Esophagus (tissue), 2 donors: ENCODE results near the gene SLC33A1. TPM values are rescaled to one million over a fixed set of nuclear protein-coding genes. Genes with fewer than 3 reads are reported as not detected.

Experiments used
- H3K27ac ChIP-seq, 2 donors: one replicate each; pipeline ENCODE4 v1.5.1; 2013; ENCODE audit warnings: low read depth in 2 of 2, mild to moderate bottlenecking in 2 of 2, inconsistent platforms in 1 of 2, low read length in 1 of 2, moderate library complexity in 1 of 2
- H3K27me3 ChIP-seq, 2 donors: one replicate each; pipeline ENCODE4 v1.6.1; 2013; ENCODE audit warnings: low read length in 2 of 2, control low read depth in 1 of 2, mild to moderate bottlenecking in 1 of 2; ENCODE audit not compliant: insufficient read depth in 2 of 2, control insufficient read depth in 1 of 2
- H3K36me3 ChIP-seq, 2 donors: one replicate each; pipeline ENCODE4 v1.6.1; 2013; ENCODE audit warnings: low read length in 1 of 2; ENCODE audit not compliant: control insufficient read depth in 2 of 2, insufficient read depth in 2 of 2
- H3K4me1 ChIP-seq, 2 donors: one replicate each; pipeline ENCODE4 v1.6.1; 2013; ENCODE audit warnings: low read length in 1 of 2; ENCODE audit not compliant: control insufficient read depth in 2 of 2, insufficient read depth in 2 of 2
- H3K4me3 ChIP-seq, 2 donors: one replicate each; pipeline ENCODE4 v1.5.1; 2013; ENCODE audit warnings: low read length in 2 of 2, mild to moderate bottlenecking in 2 of 2, low read depth in 1 of 2, moderate library complexity in 1 of 2
- H3K9me3 ChIP-seq, 2 donors: one replicate each; pipeline ENCODE4 v1.6.1; 2013; ENCODE audit warnings: mild to moderate bottlenecking in 2 of 2, low read depth in 1 of 2, low read length in 1 of 2, moderate library complexity in 1 of 2; ENCODE audit not compliant: control insufficient read depth in 2 of 2, insufficient read depth in 1 of 2
- WGBS, 2 donors: extraction: QIAGEN DNeasy Blood & Tissue Kit; methylation state at CpG; one replicate each; pipeline ENCODE4 v1.1.7; 2013; 5-methylcytosine and 5-hydroxymethylcytosine counted together
- polyA plus RNA-seq, 2 donors: library from polyadenylated mRNA; stranded (reverse); fragments of 200-250 nt; gene quantifications; one replicate each; pipeline ENCODE4 v1.2.3, GENCODE V29; 2013
- donor health status: healthy with polysubstance abuse.
- donor health status: Bipolar disorder and iron deficiency.

The SLC33A1 gene
- polyA plus RNA-seq, 2 donors = 4.1 to 7.1 TPM

DNA sequence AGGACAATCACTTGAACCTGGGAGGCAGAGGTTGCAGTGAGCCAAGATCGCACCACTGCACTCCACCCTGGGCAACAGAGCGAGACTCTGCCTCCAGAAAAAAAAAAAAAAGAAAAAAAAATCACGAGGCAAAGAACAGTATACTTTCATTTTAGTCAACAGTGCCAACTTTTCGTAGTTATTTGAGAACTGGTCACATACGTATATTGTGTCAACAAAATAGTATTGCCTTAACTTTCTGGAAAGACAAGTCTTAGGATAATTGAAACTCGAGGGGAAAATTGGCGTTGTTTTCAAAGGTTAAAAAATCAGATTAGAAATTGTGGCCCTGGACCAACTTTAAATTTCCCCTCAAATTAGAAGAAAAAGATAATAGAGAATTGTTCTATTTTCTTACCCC is 30.1 kb upstream of the SLC33A1 start:
- Histone ChIP-seq H3K4me1 (peaks cover 0 to 5% of the 10 kb centered on the region in 2 donors), H3K36me3 (no peaks in the 10 kb centered on the region), H3K4me3 (no peak overlapping the region), H3K27ac (no peak overlapping the region), H3K9me3 (no peaks in the 10 kb centered on the region), H3K27me3 (no peaks in the 10 kb centered on the region)
- 68 to 70% methylated on average over 7 of the region's 7 CpGs for WGBS, 2 donors

DNA sequence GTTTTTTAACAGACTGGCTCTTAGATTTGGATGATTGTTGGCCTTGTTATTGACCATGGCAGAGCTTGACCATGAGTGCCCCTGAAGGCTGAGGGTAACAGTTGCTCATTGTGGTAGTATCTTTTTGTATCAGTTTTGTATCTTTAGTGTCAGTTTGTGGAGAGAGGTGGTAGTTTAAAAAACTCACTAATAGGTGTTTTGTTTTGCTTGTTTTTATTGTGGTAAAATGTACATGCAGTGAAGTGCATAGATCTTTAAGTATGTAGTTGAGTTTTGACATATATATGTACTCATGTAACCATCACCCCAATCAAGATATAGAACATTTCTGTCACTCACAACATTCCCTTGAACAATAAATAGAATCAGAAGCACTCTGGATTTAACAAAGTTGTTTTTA is 26.1 kb upstream of the SLC33A1 start:
- Histone ChIP-seq H3K9me3 (no peaks in the 10 kb centered on the region), H3K27me3 (no peaks in the 10 kb centered on the region), H3K27ac (no peak overlapping the region), H3K4me1 (no peaks in the 10 kb centered on the region), H3K4me3 (no peak overlapping the region), H3K36me3 (no peaks in the 10 kb centered on the region)

DNA sequence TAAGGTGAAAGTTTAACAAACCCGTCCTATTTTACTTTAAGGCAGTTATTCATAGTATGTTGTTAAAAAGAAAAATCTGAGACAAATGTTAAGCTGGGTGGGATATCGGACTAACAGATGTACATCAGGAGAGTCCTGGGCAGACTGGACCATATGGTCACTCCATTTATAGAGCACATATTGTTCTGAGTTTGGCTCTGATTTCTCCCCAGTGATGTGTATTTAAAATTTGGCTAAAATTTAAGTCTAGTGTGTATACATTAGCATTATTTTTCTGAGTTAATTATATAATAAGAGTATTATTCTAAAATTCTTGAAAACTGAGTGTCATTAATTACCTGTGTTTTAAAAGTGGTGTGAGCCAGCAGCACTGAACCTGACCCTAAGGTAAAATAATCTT is 22.3 kb upstream of the SLC33A1 start:
- H3K27me3 ChIP-seq = no peaks in the 10 kb centered on the region
- 82 to 87% methylated on average over 2 of the region's 2 CpGs for WGBS, 2 donors
- H3K9me3 ChIP-seq = no peaks in the 10 kb centered on the region
- no peak overlapping the region for H3K4me3 ChIP-seq
- no peaks in the 10 kb centered on the region for H3K4me1 ChIP-seq
- H3K36me3 ChIP-seq = no peaks in the 10 kb centered on the region
- H3K27ac ChIP-seq = no peak overlapping the region

DNA sequence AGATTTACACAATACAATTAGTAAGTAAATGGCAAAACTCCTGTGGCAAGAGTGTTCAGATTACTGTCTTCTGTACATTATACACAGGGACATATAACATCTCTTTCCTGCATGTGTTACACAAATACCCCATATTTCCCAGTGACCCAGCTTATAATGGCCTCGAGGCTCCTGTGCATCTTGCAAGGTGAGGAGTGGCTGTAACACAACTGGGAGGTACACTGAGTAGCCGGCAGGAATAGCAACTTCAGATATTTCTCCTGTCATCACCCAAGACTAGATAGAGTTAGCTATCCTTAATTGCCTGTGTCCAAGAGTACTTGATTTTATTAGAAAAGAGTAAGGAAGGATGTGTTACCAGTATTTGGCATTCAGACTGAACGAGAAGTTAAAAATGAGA is 21.8 kb upstream of the SLC33A1 start:
- Histone ChIP-seq H3K4me3 (no peak overlapping the region), H3K4me1 (no peaks in the 10 kb centered on the region), H3K36me3 (no peaks in the 10 kb centered on the region)

DNA sequence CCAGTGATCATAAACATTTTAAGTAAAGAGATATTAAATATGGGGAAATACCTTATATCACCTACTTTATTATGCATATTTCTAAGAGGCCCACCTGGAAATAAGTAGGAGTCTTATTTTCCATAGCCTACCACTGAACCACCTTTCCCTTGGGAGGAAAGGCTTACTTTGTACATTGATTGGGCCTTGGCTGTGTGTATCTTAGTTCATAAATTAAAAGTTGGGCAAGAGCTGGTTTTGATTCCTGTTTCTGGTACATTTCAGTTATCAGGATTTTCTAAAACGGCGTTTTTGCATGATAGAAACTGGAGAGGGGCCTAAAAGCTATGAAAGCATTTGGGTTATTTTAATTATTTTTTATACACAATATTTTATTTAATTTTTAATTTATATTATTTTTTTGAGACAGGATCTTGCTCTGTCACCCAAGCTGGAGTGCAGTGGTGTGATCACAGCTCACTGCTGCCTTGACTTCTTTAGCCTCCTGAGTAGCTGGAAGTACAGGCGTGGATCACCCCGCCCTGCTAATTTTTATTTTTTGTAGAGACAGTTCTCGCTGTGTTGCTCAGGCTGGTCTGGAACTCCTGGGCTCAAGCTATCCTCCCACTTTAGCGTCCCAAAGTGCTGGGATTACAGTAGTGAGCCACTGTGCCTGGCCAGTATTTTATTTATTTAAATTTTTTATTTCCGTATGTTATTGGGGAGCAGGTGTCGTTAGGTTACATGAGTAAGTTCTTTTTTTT is 18.8 kb upstream of the SLC33A1 start:
- no peak overlapping the region for H3K27ac ChIP-seq
- WGBS, 2 donors = 78 to 83% methylated on average over 8 of the region's 8 CpGs
- H3K4me1 ChIP-seq = no peaks in the 10 kb centered on the region
- H3K9me3 ChIP-seq = no peaks in the 10 kb centered on the region
- no peak overlapping the region for H3K4me3 ChIP-seq
- H3K36me3 ChIP-seq = no peaks in the 10 kb centered on the region
- H3K27me3 ChIP-seq = no peaks in the 10 kb centered on the region

More for the DNA sequence above, 21.8 kb upstream of the SLC33A1 start:
- Histone ChIP-seq H3K9me3 (no peaks in the 10 kb centered on the region), H3K27me3 (no peaks in the 10 kb centered on the region), H3K27ac (no peak overlapping the region)
- 59 to 62% methylated on average over 3 of the region's 3 CpGs for WGBS, 2 donors

DNA sequence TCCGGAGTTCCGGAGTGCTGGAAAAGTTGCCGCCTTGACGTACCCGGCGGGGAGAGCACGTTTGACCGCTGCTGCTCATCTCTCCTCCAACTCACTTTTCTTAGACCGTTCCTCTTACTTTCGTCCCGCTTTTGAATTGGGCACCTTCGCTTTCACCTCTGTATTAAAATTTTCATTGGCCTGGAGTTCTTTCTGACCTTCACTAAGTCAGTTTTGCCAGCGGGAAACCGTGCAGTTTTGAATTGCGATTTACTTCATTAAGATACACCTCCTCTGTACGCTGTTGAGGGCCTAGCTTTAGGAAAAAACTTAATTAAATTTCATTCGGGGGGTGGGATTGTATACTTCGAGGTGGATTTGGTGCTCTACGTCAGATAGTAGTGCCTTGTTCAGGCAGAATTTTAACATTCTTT is 17.5 kb upstream of the SLC33A1 start:
- Histone ChIP-seq H3K9me3 (no peaks in the 10 kb centered on the region), H3K4me1 (no peaks in the 10 kb centered on the region), H3K27me3 (no peaks in the 10 kb centered on the region), H3K4me3 (peak overlapping the region; percentile 80 to 98), H3K36me3 (no peaks in the 10 kb centered on the region), H3K27ac (peak overlapping the region; percentile 92 to 95)
- 0 to 1% methylated on average over 19 of the region's 19 CpGs for WGBS, 2 donors

DNA sequence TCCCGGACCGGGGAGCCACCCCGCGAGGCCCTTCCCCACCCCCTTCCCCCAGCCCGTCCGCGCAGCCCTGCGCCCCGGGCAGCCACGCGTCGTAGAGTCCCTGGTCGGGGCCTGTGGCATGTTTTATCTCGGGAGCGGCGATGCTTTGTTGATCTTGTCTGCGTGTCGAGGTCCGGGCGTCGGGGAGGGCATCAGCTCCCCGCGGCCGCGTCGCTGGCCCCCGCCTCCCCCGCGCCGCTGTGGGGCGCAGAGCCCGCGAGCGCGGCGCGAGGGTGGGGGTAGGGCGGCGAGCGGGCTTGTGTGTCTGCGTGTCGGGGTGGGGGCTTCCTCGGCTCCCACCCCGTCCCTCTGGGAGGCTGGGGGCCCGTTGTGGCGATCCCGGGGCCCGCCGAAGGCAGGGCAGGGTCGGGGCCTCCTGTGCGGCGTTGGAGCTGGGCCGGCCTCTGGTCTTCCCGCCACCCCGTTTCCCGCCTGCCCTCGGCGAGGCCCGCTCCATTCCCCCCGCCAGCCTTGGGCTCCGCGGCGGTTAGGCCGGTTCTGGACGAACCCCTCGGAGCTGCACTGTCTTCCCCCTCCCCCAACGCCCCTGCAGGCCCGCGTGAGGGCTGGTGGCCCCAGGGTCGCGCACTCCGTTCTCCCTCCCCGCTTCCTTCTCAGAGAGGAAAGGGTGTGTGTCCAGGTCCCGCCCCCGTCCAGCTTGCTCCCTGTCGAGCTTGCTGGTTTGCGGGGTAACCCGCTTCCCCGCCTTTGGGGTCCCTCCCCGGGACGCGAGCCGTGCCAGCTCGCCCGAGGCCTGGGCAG is 16.9 kb upstream of the SLC33A1 start:
- 0% methylated on average over 69 to 85 of the region's 85 CpGs for WGBS, 2 donors
- H3K27ac ChIP-seq = peak overlapping the region; percentile 92 to 95
- H3K4me3 ChIP-seq = peak overlapping the region; percentile 80 to 98
- no peaks in the 10 kb centered on the region for H3K4me1 ChIP-seq
- H3K36me3 ChIP-seq = no peaks in the 10 kb centered on the region
- H3K9me3 ChIP-seq = no peaks in the 10 kb centered on the region
- no peaks in the 10 kb centered on the region for H3K27me3 ChIP-seq

DNA sequence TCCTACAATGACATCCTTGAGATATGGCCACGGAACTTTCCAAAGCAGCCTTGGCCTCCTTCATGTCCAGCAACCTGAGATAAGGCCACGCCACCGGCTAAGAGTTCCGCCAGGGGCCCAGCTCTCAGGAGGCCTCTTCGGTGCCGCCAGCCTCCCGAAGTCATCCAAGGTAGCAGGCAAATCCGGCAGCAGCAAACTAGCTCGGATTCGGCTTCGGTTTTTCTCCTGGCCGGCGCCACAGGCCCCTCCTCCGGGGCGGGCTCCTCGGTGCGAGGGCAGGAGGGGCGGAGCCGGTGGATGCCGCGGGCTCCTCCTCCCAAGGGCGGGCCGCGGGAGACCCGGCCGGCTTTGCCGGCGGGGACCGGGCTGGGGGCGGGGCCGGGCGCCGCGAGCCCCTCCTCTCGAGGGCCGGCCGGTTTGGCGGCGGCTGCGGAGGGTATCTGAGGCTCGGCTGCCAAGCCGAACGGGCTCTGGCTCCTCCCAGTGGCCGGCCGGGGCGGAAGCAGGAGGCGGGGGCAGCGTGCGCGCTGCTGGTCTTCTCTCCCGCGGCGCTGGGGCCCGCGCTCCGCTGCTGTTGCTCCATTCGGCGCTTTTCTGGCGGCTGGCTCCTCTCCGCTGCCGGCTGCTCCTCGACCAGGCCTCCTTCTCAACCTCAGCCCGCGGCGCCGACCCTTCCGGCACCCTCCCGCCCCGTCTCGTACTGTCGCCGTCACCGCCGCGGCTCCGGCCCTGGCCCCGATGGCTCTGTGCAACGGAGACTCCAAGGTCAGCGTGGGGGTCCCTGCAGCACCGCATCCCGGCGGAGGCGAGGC is 16.1 kb upstream of the SLC33A1 start, which contains the start of gene GMPS:
TSS of gene GMPS (plus strand) at position 518 of the 812 bp plus-strand sequence. CDS start at position 739, 221 bp downstream.
- Histone ChIP-seq H3K36me3 (no peaks in the 10 kb centered on the region), H3K9me3 (no peaks in the 10 kb centered on the region), H3K27me3 (no peaks in the 10 kb centered on the region), H3K27ac (peak within 1 kb of the TSS; percentile 96), H3K4me3 (peak within 1 kb of the TSS; percentile 80 to 98), H3K4me1 (no peaks in the 10 kb centered on the region)
- 0 to 1% methylated on average over 61 to 83 of the region's 83 CpGs for WGBS, 2 donors

DNA sequence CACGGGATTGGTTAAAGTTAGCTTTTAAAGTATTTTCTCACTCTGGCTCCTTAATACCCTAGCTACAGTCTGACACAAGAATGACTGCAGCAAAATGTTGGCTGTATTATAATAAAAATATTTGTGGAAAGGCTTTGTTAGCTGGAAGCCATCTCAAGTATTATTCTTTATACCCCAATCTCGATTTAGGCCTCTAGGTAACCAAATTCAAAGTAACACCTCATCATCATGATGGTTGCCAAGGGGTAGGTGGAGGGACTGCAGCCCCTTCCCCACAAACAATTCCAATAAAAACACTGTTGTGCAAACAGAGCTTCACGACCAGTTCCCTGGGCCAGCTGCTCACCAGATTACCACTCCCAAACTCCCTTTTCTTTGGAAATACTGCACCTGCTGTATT is 15.5 kb upstream of the SLC33A1 start:
- no peaks in the 10 kb centered on the region for H3K4me1 ChIP-seq
- H3K27me3 ChIP-seq = no peaks in the 10 kb centered on the region
- no peaks in the 10 kb centered on the region for H3K9me3 ChIP-seq
- H3K36me3 ChIP-seq = no peaks in the 10 kb centered on the region
- peak overlapping the region; percentile 96 for H3K27ac ChIP-seq
- peak overlapping the region; percentile 46 to 54 for H3K4me3 ChIP-seq
- 27 to 33% methylated on average over 3 of the region's 3 CpGs for WGBS, 2 donors
